Measurements from ENCODE around the gene INPP5D. TPM values are rescaled to one million over a fixed set of nuclear protein-coding genes. Genes with fewer than 3 reads are reported as not detected.

Gene INPP5D
- total RNA-seq, 3 donors from 2014 or later, result 18.4 to 20.3 (median 20.0) TPM

DNA sequence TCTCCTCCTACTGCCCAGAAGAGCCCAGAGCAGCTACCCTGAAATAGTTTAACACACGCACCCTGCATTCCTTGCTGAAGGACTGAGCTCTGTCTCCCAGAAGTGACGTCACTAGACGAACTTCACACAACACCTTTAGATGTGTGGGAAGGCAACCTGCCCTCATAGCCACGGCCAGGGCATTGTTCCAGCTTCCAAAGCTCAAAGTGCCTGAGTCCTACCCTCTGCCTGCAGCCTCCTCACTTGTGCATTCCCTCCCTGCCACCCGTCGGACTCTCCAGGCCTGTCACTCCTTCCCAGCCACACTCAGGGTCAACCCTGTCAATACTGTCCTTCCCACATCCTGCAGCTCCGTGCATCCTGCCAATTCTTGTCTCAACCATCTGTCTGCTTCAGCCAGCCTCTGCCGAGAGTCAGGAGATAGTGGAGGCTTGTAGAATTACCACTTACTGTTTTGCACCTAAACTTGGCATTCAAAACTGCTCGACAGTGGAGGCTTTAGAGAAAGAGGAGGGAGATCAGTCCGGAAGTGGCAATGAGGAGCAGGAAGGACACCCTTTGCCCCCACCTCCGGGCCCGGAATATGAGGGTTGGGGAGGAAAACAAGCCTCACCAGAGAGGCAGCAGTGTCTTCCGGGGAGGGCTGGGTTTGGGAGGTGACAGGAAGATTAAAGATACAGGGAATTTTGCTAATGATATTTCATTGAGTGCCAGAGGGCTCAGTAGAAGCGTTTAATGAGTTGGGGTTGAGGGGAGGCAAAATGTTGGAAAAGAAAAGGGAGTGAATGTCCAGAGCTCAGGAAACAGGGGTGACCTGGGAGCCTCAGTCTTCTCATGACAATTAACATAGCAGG lies 119.1 kb downstream of the INPP5D start:
- Histone ChIP-seq H3K4me3 (no peak overlapping the region), H3K27ac (no peak overlapping the region), H3K9me3 (no peaks in the 10 kb centered on the region), H3K36me3 (no peaks in the 10 kb centered on the region), H3K4me1 (no peaks in the 10 kb centered on the region), H3K27me3 (no peaks in the 10 kb centered on the region)
- TF ChIP-seq, protein P1, sequence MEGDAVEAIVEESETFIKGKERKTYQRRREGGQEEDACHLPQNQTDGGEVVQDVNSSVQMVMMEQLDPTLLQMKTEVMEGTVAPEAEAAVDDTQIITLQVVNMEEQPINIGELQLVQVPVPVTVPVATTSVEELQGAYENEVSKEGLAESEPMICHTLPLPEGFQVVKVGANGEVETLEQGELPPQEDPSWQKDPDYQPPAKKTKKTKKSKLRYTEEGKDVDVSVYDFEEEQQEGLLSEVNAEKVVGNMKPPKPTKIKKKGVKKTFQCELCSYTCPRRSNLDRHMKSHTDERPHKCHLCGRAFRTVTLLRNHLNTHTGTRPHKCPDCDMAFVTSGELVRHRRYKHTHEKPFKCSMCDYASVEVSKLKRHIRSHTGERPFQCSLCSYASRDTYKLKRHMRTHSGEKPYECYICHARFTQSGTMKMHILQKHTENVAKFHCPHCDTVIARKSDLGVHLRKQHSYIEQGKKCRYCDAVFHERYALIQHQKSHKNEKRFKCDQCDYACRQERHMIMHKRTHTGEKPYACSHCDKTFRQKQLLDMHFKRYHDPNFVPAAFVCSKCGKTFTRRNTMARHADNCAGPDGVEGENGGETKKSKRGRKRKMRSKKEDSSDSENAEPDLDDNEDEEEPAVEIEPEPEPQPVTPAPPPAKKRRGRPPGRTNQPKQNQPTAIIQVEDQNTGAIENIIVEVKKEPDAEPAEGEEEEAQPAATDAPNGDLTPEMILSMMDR (IDR thresholded peaks at IDR 0.05), result no peak
- intact Hi-C loops (cut with DNase I; ENCODE audit: low total_unique reads), result no loop called here
- no peak for DNase-seq (ENCODE audit: low spot score in 2 of 2)

DNA sequence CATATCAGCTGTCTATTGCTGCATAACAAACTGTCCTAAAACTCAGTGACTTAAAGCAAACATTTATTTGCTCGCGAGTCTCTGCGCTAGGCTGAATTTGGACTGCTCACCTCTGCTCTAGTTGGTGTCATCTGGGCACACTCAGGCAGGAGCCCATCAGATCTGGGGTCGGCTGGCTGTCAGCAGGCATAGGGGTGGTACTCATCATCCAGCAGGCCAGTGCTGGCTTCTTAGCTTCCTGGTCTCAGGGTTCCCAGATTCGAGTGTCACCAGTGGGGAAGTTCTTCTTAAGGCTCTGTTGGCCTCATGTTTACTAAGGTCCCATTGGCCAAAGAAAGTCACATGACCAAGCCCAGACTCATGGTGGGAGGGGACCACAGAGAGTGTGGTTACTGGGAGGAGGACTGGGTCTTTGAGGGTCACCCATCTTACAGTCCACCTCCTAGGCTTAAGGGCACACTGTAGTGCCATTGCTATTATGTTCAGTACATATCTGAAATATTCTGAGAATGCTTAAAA lies 119.8 kb downstream of the INPP5D start:
- no peaks in the 10 kb centered on the region for H3K9me3 ChIP-seq
- no peaks in the 10 kb centered on the region for H3K4me1 ChIP-seq
- intact Hi-C loops (cut with DNase I; ENCODE audit: low total_unique reads), result no loop called here
- no peaks in the 10 kb centered on the region for H3K27me3 ChIP-seq
- no peak for DNase-seq (ENCODE audit: low spot score in 2 of 2)
- TF ChIP-seq, protein P1 (IDR thresholded peaks at IDR 0.05), result no peak
- TF ChIP-seq POLR2AphosphoS5 (IDR thresholded peaks at IDR 0.05) (no peak), POLR2A (IDR thresholded peaks at IDR 0.05) (no peak)
- H3K27ac ChIP-seq, result no peak overlapping the region
- no peaks in the 10 kb centered on the region for H3K36me3 ChIP-seq
- H3K4me3 ChIP-seq, result no peak overlapping the region

DNA sequence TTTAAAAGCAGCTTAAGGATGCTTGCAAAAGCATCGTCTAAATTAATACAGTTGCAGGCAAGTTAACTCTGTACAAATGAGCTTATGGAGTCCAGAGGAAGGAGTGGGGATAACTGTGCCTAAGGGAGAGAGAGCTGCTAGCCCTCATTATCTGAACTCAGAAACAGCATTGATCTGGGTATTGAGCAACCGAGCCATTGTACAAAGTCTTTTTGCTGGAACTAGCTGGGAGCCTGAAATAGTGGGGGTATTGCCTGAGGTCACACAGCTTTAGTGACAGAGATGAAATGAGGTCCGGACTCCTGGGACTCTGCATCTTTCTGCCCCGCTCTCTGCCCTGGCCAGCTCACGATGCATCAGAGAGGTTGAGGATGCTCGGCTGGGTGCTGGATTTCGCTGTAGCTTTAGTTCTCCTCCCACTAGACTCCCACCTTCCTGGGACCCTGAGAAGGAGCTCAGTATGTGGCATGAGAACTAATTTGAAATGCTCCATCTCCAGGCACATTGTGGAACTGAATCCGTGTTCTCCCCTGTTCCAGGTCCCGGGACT lies 123.8 kb downstream of the INPP5D start:
- TF ChIP-seq POLR2AphosphoS5 (IDR thresholded peaks at IDR 0.05) (no peak), POLR2A (IDR thresholded peaks at IDR 0.05) (no peak)
- TF ChIP-seq, protein P1 (IDR thresholded peaks at IDR 0.05), result no peak
- Histone ChIP-seq H3K27me3 (no peaks in the 10 kb centered on the region), H3K27ac (no peak overlapping the region), H3K4me3 (no peak overlapping the region), H3K4me1 (no peaks in the 10 kb centered on the region), H3K9me3 (no peaks in the 10 kb centered on the region), H3K36me3 (no peaks in the 10 kb centered on the region)
- no peak for DNase-seq (ENCODE audit: low spot score in 2 of 2)
- intact Hi-C loops (cut with DNase I; ENCODE audit: low total_unique reads), result no loop called here

DNA sequence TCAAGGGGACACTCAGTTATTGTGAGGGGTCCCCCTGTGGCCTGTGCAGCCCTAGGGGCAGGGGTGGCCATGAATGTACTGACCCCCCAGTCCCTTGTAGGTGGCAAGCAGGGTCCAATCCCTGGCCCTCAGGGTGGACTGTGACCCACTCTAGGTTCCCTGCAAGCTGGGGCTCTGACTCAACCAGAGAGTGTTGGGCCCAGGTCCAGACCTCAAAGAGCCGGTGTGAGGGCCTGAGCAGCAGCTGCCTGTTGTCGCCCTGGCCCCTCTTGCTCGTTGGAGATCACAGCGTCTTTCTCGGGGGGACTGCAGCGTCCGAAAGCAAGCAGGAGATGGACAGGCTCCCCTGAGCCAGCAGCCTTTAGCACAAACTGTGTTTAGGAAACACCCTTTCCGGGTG lies 124.5 kb downstream of the INPP5D start:
- H3K27me3 ChIP-seq, result no peaks in the 10 kb centered on the region
- H3K36me3 ChIP-seq, result no peaks in the 10 kb centered on the region
- no peaks in the 10 kb centered on the region for H3K9me3 ChIP-seq
- H3K4me3 ChIP-seq, result no peak overlapping the region
- no peak overlapping the region for H3K27ac ChIP-seq
- H3K4me1 ChIP-seq, result no peaks in the 10 kb centered on the region
- no peak for DNase-seq (ENCODE audit: low spot score in 2 of 2)
- intact Hi-C loops (cut with DNase I; ENCODE audit: low total_unique reads), result no loop called here
- TF ChIP-seq, protein P1 (IDR thresholded peaks at IDR 0.05), result no peak
- no peak for TF ChIP-seq POLR2A (IDR thresholded peaks at IDR 0.05)
- TF ChIP-seq POLR2AphosphoS5 (IDR thresholded peaks at IDR 0.05), result no peak

DNA sequence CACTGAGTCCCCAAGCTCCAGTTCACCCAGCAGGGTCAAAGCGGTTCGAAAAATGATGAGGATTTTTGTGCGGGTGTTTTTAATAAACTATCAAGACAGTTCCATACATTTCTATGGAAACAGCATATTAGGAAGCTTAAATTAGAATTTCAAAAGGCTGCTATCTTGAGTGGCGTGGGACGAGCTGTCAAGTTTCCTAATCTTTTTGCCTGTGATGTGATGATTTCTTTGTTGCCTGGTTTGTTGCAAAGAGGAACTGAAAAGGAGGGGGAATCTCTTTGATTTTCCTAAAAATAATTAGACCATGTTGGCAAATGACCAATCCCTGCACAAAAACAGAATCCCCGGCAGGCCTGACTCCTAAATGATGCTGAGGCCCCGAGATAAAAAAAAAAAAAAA lies 125.2 kb downstream of the INPP5D start:
- intact Hi-C loops (cut with DNase I; ENCODE audit: low total_unique reads), result no loop called here
- no peaks in the 10 kb centered on the region for H3K4me1 ChIP-seq
- no peak for DNase-seq (ENCODE audit: low spot score in 2 of 2)
- no peak overlapping the region for H3K27ac ChIP-seq
- H3K4me3 ChIP-seq, result no peak overlapping the region
- TF ChIP-seq POLR2AphosphoS5 (IDR thresholded peaks at IDR 0.05) (no peak), POLR2A (IDR thresholded peaks at IDR 0.05) (no peak)
- TF ChIP-seq, protein P1 (IDR thresholded peaks at IDR 0.05), result no peak
- no peaks in the 10 kb centered on the region for H3K27me3 ChIP-seq
- no peaks in the 10 kb centered on the region for H3K36me3 ChIP-seq
- H3K9me3 ChIP-seq, result no peaks in the 10 kb centered on the region
